ENCODE results near the gene TKT.
A peak's percentile ranks its signal among the peaks of the same experiment; 100 is the strongest.

The TKT gene

DNA sequence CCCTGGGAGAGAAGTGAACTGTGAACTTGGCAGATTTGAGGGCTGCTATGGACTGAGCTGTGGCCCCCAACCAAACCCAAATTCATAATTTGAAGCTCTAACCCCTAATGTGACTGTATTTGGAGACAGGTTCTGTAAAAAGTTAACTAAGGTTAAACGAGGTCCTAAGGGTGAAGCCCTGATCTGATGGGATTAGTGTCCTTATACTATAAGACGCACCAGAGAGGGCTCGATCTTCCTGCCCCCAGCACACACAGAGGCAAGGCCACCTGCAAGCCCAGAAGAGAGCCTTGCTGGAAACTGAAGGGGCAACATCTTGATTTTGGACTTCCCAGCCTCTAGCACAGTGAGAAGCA is 34.0 kb downstream of the TKT start:
- Histone ChIP-seq H2AFZ (ENCODE audit: low read length) (no peak overlapping the region), H3K9ac (ENCODE audit: low read length) (no peak overlapping the region), H3F3A (ENCODE audit: insufficient read depth, low read length) (no peaks in the 10 kb centered on the region), H3K4me3 (ENCODE audit: low read depth, low read length, poor library complexity, severe bottlenecking) (no peak overlapping the region), H3K36me3 (ENCODE audit: insufficient read depth, low read length) (peaks cover 55% of the 10 kb centered on the region), H3K4me1 (ENCODE audit: insufficient read depth, low read length, severe bottlenecking) (peaks cover 8% of the 10 kb centered on the region), H3K79me2 (ENCODE audit: insufficient read depth, low read length) (no peaks in the 10 kb centered on the region), H3K4me2 (ENCODE audit: low read length) (no peak overlapping the region), H3K9me3 (ENCODE audit: low read length) (no peaks in the 10 kb centered on the region), H4K20me1 (ENCODE audit: insufficient read depth, low read length) (no peaks in the 10 kb centered on the region), H3K9me2 (ENCODE audit: low read depth, low read length) (no peaks in the 10 kb centered on the region), H3K27me3 (ENCODE audit: insufficient read depth, low read length) (no peaks in the 10 kb centered on the region), H3K27ac (ENCODE audit: low read depth, low read length, poor library complexity, severe bottlenecking) (no peak overlapping the region)
- TF ChIP-seq CTCF (IDR thresholded peaks at IDR 0.05; ENCODE audit: low read length) (no peak), EZH2 (IDR thresholded peaks at IDR 0.05; ENCODE audit: borderline replicate concordance, low read length) (no peak)

- H3K79me2 ChIP-seq (ENCODE audit: insufficient read depth, low read length): no peaks in the 10 kb centered on the region
- TF ChIP-seq CTCF (IDR thresholded peaks at IDR 0.05; ENCODE audit: low read length): no peak
- TF ChIP-seq EZH2 (IDR thresholded peaks at IDR 0.05; ENCODE audit: borderline replicate concordance, low read length): no peak
- no peaks in the 10 kb centered on the region for H4K20me1 ChIP-seq (ENCODE audit: insufficient read depth, low read length)
- no peak overlapping the region for H3K27ac ChIP-seq (ENCODE audit: low read depth, low read length, poor library complexity, severe bottlenecking)
- H3K4me1 ChIP-seq (ENCODE audit: insufficient read depth, low read length, severe bottlenecking): peaks cover 8% of the 10 kb centered on the region
- H3K4me2 ChIP-seq (ENCODE audit: low read length): no peak overlapping the region
- H3K9ac ChIP-seq (ENCODE audit: low read length): no peak overlapping the region
- no peak overlapping the region for H2AFZ ChIP-seq (ENCODE audit: low read length)
- peaks cover 51% of the 10 kb centered on the region for H3K36me3 ChIP-seq (ENCODE audit: insufficient read depth, low read length)
- no peaks in the 10 kb centered on the region for H3F3A ChIP-seq (ENCODE audit: insufficient read depth, low read length)
- H3K9me2 ChIP-seq (ENCODE audit: low read depth, low read length): no peaks in the 10 kb centered on the region
- H3K4me3 ChIP-seq (ENCODE audit: low read depth, low read length, poor library complexity, severe bottlenecking): no peak overlapping the region
- no peaks in the 10 kb centered on the region for H3K27me3 ChIP-seq (ENCODE audit: insufficient read depth, low read length)
- no peaks in the 10 kb centered on the region for H3K9me3 ChIP-seq (ENCODE audit: low read length)
These were observed 34.5 kb downstream of the TKT start for GRCh38 chr3:53221345-53221744.

DNA sequence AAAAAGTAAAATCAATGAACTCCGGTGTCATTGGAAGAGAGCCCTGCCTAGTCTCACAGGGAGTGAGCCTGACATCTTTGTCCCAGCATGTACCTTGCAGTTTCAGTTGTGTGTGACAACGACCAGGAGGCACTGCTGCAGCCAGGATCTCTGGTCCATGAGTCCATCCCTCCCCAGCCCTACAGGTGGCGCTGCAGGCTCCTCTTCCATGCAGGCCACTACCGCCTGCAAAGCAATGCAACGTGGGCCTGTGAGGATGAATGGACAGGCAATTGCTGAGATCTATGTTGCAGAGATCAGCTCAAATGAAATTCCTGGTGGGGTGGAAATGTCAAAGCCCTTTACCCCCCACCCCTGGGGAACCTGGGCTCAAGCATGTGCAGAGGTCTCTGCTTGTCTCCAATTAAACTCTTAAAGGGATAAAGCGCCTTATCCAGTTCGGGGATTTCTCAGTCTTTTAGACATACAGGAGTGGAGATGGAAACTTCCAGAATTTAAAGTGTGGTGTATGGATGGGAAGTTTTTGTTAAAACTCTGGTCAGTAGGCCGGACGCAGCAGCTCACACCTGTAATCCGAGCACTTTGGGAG is 35.8 kb downstream of the TKT start:
- Histone ChIP-seq H3K9me3 (ENCODE audit: low read length) (no peaks in the 10 kb centered on the region), H3F3A (ENCODE audit: insufficient read depth, low read length) (no peaks in the 10 kb centered on the region), H3K9me2 (ENCODE audit: low read depth, low read length) (no peaks in the 10 kb centered on the region), H2AFZ (ENCODE audit: low read length) (no peak overlapping the region), H3K79me2 (ENCODE audit: insufficient read depth, low read length) (no peaks in the 10 kb centered on the region), H3K4me3 (ENCODE audit: low read depth, low read length, poor library complexity, severe bottlenecking) (no peak overlapping the region), H3K36me3 (ENCODE audit: insufficient read depth, low read length) (peaks cover 37% of the 10 kb centered on the region), H3K4me2 (ENCODE audit: low read length) (no peak overlapping the region), H3K27ac (ENCODE audit: low read depth, low read length, poor library complexity, severe bottlenecking) (no peak overlapping the region), H3K27me3 (ENCODE audit: insufficient read depth, low read length) (no peaks in the 10 kb centered on the region), H3K4me1 (ENCODE audit: insufficient read depth, low read length, severe bottlenecking) (peaks cover 8% of the 10 kb centered on the region), H4K20me1 (ENCODE audit: insufficient read depth, low read length) (no peaks in the 10 kb centered on the region), H3K9ac (ENCODE audit: low read length) (no peak overlapping the region)
- TF ChIP-seq EZH2 (IDR thresholded peaks at IDR 0.05; ENCODE audit: borderline replicate concordance, low read length) (no peak), CTCF (IDR thresholded peaks at IDR 0.05; ENCODE audit: low read length) (peak; percentile 97)
